ENCODE data around the gene TRAF7. TPM values are rescaled to one million over a fixed set of nuclear protein-coding genes. Genes with fewer than 3 reads are reported as not detected.

Gene TRAF7
- total and polyA plus RNA-seq, 2 of the 8 experiments (the other 6 are each of a cell fraction or from before 2014, with no cell fraction given), result 96.8 to 148 TPM

DNA sequence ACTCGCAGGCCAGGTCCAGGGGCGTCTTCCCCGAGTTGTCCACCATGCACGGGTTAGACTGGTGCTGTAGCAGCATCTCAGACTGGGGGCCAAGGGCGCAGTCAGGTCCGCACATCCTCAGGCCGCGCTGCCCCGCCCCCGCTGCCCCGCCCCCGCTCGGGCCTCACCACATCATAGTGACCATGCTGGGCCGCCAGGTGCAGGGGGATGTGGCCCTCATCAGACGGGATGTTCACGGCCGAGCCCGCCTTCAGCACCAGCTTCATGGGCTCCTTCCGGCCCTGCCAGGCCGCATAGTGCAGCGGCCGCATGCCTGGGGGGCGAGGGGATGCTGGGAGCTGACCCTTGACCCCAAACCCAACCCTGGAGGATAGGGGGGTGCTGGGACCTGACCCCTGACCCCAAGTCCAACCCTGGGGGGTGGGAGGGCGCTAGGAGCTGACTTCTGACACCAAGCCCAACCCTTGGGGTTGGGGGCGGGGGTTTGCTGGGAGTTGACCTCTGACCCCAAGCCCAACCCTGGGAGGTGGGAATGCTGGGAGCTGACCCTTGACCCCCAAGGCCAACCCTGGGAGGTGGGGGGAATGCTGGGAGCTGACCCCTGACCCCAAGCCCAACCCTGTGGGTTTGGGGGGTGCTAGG is 33.8 kb downstream of the TRAF7 start:
- H3K4me1 ChIP-seq (replicated peaks in 1 of 4; ENCODE audit: control insufficient read depth in 3 of 4, insufficient read depth in 4 of 4, low read length in 3 of 4), result no peaks in the 10 kb centered on the region; a peak in 1 of 7 replicates
- H2BK120ac ChIP-seq (replicated peaks; ENCODE audit: low read depth, low read length), result no peak overlapping the region
- peaks cover under 1 to 8% of the 10 kb centered on the region in 2 experiments for H4K20me1 ChIP-seq (replicated peaks in 1 of 2; ENCODE audit: control insufficient read depth in 1 of 2, insufficient read depth in 2 of 2, low read length in 2 of 2)
- H4K5ac ChIP-seq (ENCODE audit: insufficient read length, low read depth, low read length), result no peak overlapping the region
- H3K23me2 ChIP-seq (ENCODE audit: low read depth, low read length), result no peaks in the 10 kb centered on the region
- H2BK12ac ChIP-seq (ENCODE audit: low read depth, low read length), result no peak overlapping the region
- H3K79me2 ChIP-seq (ENCODE audit: control insufficient read depth in 1 of 2, insufficient read depth in 2 of 2, low read length in 2 of 2), result no peaks in the 10 kb centered on the region
- no peak overlapping the region for H2BK20ac ChIP-seq (ENCODE audit: low read length)
- ChIA-PET CTCF (ENCODE audit: partially characterized antibody) (interaction anchor here (0.7 to 1.9 kb wide), 4 partner anchors 20 to 49 kb away, joined by 3 to 4 read pairs (median 3); no protein-coding TSS in a partner anchor), POLR2A (ENCODE audit: partially characterized antibody) (interaction anchor here (0.6 to 2.2 kb wide), 8 partner anchors 9 to 280 kb away, joined by 3 to 12 read pairs (median 4); partner anchors contain the start of genes ECI1 and TRAF7)
- H3K27me3 ChIP-seq (replicated peaks in 1 of 4; ENCODE audit: control insufficient read depth in 3 of 4, extremely low read depth in 1 of 4, insufficient read depth in 3 of 4, low read length in 3 of 4), result no peaks in the 10 kb centered on the region
- H3K4ac ChIP-seq (replicated peaks; ENCODE audit: insufficient read length, low read depth, low read length), result no peak overlapping the region
- no peaks in the 10 kb centered on the region for H3K79me1 ChIP-seq (ENCODE audit: low read depth, low read length)
- DNase-seq (ENCODE audit: low read depth in 1 of 2, low spot score in 2 of 2) (no peak), FAIRE-seq (no peak)
- TF ChIP-seq POLR2AphosphoS5 (IDR thresholded peaks at IDR 0.05; ENCODE audit: low read depth, low read length) (no peak), FOSL1 (IDR thresholded peaks at IDR 0.05; ENCODE audit: insufficient read depth, low read depth, low read length) (no peak), EP300 (IDR thresholded peaks at IDR 0.05; ENCODE audit: borderline replicate concordance in 1 of 2, low read depth in 2 of 2, low read length in 2 of 2) (no peak), SIN3A (conservative IDR thresholded peaks at IDR 0.05 in 1 of 2, IDR thresholded peaks at IDR 0.05 in 1 of 2; ENCODE audit: low read depth in 1 of 2, low read length in 2 of 2) (no peak), EZH2 (IDR thresholded peaks at IDR 0.05; ENCODE audit: low read depth, low read length, severe bottlenecking) (no peak), SAP30 (IDR thresholded peaks at IDR 0.05; ENCODE audit: insufficient read depth, insufficient replicate concordance, low read length) (no peak)
- 92% methylated on average over 16 of the region's 25 CpGs; no CpG with 5 or more reads in 1 of the 2 experiments for WGBS, 2 experiments (ENCODE audit: extremely low coverage in 1 of 2, insufficient coverage in 1 of 2, insufficient read length in 1 of 2, insufficient replicate concordance in 2 of 2, low coverage in 1 of 2, low lambda C conversion rate in 2 of 2, missing lambda C conversion rate in 1 of 2)
- H2AK5ac ChIP-seq (ENCODE audit: low read depth, low read length), result no peak overlapping the region
- H3K4me2 ChIP-seq (ENCODE audit: insufficient read depth in 1 of 2, low read depth in 2 of 2, low read length in 2 of 2), result no peak overlapping the region
- no peak overlapping the region for H2AFZ ChIP-seq (ENCODE audit: low read length)
- H3K9ac ChIP-seq (replicated peaks in 1 of 4; ENCODE audit: extremely low read depth in 1 of 4, low read depth in 3 of 4, low read length in 3 of 4), result no peak overlapping the region
- no peaks in the 10 kb centered on the region for H3K9me3 ChIP-seq (ENCODE audit: insufficient read depth in 2 of 2, low read depth in 1 of 2, low read length in 1 of 2)
- H4K8ac ChIP-seq (ENCODE audit: extremely low read depth, insufficient read depth, low read length), result no peak overlapping the region; the same call in 1 of the 2 replicates
- no peak overlapping the region for H4K91ac ChIP-seq (replicated peaks; ENCODE audit: insufficient read length, low read length)
- no peaks in the 10 kb centered on the region for H3K36me3 ChIP-seq (ENCODE audit: control insufficient read depth in 2 of 4, insufficient read depth in 4 of 4, low read length in 3 of 4)
- H3K27ac ChIP-seq (ENCODE audit: low read depth, low read length), result no peak overlapping the region
- H2BK5ac ChIP-seq (ENCODE audit: low read depth, low read length), result no peak overlapping the region
- no peak overlapping the region for H3K56ac ChIP-seq (replicated peaks; ENCODE audit: insufficient read length, low read depth, low read length)
- no peak overlapping the region for H3K14ac ChIP-seq (ENCODE audit: insufficient read length)
- no peak overlapping the region for H2BK15ac ChIP-seq (ENCODE audit: low read length)
- H3K4me3 ChIP-seq (ENCODE audit: extremely low read depth in 1 of 4, insufficient read depth in 2 of 4, low read depth in 3 of 4, low read length in 4 of 4), result no peak overlapping the region
- H3K23ac ChIP-seq (ENCODE audit: insufficient read length), result no peak overlapping the region
- no peak overlapping the region for H3K18ac ChIP-seq (ENCODE audit: extremely low read depth, low read length)
